HG03432 (cell line): Measurements from ENCODE around the gene CAPN2.

ENCODE experiments used
- ATAC-seq: cut with Tn5 transposase; IDR thresholded peaks from one replicate; pipeline ENCODE4 v1.9.1; 2021; ENCODE audit warnings: mild to moderate bottlenecking, moderate library complexity; ENCODE audit not compliant: unreplicated experiment

The CAPN2 gene

GRCh38 chr1:223702735-223703667 lies 9.3 kb upstream of the CAPN2 start:
- no peak for ATAC-seq

GRCh38 chr1:223703668-223704013 lies 8.7 kb upstream of the CAPN2 start:
- no peak for ATAC-seq

DNA sequence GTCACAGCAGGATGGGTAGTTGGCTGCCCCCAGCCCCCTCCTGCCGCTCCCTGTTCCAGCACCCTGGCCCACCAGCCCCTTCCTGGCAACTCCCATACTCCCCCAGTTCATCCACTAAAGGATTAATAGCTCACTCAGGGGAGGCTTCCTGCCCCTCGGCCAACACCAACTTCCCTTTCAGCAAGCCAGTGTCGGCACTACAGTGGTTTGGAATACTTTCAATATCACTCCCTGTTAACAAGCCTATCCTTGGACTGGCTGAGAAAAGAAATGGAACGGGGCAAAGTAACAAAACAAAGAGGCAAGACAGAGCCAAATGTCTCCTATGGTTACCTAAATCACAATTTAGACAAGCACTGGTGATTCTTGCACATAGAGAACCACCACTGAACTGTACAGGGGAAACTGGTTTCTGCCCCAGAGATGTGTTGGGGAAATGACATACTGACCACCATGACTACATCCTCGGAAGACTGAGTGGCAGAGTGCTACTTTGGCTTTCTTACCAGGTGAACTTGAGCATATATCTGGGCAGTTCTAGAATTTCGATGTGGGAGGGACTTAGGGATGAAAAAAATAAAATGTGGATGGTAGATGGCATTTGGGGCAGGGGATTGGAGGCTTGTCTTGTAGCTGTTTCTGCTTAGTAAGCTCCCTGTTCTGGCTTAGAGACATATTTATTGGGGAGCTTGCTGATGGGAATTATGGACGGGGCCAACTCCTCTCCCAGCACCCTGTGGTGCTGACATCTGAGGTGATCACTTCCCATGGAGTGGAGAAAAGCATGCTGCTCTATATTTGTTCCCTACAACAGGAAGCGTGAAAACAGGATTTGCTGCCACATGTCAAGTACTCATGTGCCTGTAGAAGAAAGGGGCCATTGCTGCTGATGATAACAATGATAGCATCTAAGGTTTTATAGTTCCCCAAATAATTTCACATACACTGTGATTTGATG lies 7.1 kb upstream of the CAPN2 start:
- ATAC-seq = no peak

- ATAC-seq = no peak
Measured at GRCh38 chr1:223706077-223706973, 6.0 kb upstream of the CAPN2 start.

DNA sequence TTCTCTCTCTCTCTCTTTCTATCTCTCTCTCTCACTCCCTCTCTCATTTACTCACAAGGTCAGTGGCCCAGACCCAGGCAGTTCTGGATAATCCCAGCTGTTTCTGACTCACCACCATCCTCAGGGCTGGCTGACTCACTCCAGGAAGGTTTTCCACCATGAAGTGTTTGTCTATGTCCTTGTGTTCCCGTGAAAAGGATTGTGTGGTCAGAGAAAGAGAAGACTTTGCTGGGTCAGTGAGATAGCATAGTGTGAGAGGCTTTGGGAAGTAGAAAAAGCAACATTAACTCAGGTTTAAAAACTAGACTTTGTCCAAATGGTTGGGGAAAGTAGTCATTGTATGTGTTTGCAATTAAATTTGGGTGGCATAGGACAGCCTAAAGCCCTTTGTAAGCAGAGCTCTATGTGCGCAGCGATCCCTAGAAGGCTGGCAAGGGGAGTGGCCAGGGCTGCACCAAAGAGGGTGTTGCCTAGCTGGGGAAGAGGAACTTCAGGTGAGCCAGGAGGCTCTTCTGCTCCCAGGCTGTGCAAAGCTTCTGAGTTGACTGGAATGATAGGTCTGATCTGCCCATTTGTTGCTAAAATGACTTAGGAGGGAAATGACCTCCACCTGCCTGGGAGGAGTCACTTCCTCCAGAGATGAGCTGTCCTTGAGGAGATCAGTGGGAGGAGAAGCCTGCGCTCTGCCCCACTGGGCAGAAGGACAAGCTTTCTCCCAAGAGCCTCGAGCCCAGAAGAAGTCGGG lies 4.9 kb upstream of the CAPN2 start:
- no peak for ATAC-seq

GRCh38 chr1:223708001-223708359 lies 4.4 kb upstream of the CAPN2 start:
- ATAC-seq = no peak

GRCh38 chr1:223708651-223709268 lies 3.6 kb upstream of the CAPN2 start:
- ATAC-seq = no peak

DNA sequence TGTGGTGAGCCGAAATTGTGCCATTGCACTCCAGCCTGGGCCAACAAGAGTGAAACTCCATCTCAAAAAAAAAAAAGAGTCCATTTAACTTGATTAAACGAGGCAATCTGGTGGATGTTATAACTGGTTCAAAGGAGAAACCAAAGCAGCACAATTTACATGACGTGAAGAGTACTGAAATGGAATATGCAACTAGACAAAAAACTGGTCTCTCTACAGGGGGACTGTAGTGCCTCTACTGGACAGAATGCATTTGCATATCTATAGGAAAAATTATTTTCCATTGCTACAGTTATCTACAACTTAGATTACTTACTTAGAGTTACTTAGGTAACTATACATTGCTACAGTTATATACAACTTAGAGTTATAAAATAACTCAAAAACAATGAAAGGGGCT lies 2.7 kb upstream of the CAPN2 start:
- ATAC-seq = no peak

DNA sequence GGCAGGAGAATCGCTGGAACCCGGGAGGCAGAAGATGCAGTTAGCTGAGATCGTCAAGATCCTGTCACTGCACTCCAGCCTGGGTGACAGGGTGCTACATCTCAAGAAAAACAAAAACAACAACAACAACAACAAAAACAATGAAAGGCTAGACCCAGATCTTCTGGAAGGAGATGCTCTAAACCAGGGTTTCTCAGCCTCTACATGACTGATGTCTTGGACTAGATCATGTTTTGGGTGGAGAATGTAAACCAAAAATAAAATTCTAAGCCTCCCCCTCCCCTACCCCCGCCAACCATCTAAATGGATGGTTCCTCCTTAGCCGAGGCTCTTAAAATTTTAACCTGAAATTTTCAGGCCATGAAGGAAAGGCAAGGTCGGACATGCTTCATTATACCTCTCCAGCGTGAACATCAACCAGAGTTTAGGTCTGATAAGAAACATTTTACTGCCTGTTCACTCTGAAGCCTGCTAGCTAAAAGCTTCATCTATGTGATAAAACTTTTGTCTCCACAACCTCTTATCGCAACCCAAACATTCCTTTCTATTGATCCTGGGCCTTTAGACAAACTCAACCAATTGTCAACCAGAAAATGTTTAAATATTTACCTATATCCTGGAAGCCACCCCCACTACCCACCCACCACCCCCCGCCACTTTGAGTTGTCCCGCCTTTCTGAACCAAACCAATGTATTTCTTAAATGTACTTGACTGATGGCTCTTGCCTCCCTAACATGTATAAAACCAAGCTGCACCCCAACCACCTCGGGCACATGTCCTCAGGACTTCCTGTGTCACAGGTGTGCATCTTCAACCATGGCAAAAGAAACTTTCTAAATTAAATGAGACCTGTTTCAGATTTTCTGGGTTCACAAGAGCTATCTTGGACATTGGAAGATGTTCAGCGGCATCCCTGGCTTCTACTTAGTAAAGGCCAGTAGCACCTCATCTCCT lies 1.9 kb upstream of the CAPN2 start:
- no peak for ATAC-seq

- no peak for ATAC-seq
Measured at GRCh38 chr1:223711173-223711572, 1.2 kb upstream of the CAPN2 start.

DNA sequence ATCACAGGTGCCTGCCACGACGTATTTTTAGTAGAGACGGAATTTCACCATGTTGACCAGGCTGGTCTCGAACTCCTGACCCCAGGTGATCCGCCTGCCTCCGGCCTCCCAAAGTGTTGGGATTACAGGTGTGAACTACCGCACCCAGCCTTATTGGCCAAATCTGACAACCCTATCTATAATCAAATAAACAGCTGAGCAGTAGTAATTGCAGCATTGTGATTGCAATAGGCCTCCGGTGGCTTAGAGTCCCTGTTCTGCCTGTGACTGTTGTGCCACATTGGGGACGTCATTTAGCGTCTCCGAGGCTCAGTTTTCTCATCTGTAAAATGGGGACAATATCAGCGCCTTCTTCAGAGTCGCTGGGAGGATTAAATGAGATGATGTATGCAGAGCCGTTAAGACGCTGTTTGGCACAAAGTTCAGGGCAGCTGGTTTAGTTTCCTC lies 569 bp upstream of the CAPN2 start:
- no peak for ATAC-seq

GRCh38 chr1:223712850-223713474 lies 623 bp downstream of the CAPN2 start:
- peak; percentile 31 for ATAC-seq

GRCh38 chr1:223713546-223714420 lies 1.4 kb downstream of the CAPN2 start:
- ATAC-seq = no peak

- ATAC-seq = no peak
Measured at GRCh38 chr1:223714421-223714724, 2.0 kb downstream of the CAPN2 start.

DNA sequence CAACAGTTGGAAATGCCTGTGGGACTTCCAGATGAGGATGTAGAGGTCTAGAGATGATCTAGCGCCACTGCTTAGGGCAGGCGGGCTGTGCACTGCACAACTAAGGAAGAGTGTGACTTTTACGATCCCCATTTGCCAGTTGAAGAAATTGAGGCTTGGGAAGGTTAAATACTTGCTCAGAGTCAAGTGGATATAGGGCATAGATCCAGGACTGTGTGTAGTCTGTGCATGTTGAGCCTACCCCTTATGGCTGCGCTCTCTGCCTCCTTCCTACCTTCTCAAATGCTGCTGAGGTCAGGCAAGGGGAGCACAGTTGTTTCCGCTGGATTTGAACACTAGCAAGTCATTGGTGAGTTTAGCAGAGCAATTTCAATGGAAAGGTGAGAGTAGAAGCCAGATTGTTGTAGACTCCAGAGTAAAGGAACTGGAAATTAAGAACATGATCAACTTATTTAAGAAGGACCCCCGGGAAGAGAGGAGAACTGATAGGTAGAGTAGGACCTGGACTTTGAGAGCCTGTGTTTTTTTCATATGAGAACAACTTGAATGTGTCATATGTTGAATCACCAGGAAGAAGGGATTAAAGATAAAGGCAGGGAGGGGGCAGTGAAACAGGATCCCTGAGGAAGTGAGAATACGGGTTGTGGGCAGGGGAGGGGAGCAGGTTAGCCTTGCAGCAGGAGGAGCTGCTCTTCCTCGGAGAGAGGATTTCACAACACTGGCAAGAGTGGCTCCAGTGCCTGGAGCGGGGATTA lies 2.7 kb downstream of the CAPN2 start:
- no peak for ATAC-seq

DNA sequence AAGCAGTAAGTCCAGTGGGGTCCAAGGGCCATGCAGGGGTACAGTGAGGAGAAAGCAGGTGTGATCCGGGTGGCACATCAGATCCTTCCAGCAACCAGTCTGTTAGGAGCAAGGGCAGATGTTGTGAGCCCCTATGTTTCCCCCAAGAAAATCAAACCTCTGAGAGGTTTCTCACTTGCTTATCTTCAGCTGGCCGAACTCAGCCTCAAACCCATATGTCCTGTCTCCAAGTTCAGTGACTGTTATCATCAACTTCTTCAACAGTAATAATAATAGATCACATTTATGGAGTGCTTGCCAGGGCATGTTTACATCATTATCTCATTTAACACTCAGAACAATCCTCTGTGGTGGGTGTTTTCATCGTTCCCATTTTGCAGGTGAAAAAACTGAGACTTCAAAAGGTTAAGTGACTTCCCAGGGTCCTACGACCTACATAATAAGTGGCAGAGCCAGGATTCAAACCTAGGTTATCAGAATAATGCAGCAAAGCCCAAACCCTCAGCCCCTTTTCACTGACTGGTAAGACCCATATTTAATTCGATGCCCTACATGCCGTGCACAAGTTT lies 3.3 kb downstream of the CAPN2 start:
- no peak for ATAC-seq
